SK-N-SH (cell line): ENCODE data around the gene SHTN1. TPM values are rescaled to one million over a fixed set of nuclear protein-coding genes. Genes with fewer than 3 reads are reported as not detected.

Experiments used
- CTCF ChIA-PET: fragments of 300-600, 350-600 bp; formaldehyde crosslinking; extraction: SDS; loops from one replicate; lab custom pipeline; 2021; lab: Yijun Ruan, JAX
- POLR2A ChIA-PET: fragments of 350-600 bp; sonication (Branson Sonifier 250); formaldehyde crosslinking; extraction: SDS; loops from one replicate; lab custom pipeline; 2020; ENCODE audit warnings: antibody characterized with exemption, inconsistent platforms; lab: Yijun Ruan, JAX
- DNase-seq: peaks from one replicate; pipeline ENCODE4 v3.0.0; 2012
- H2AFZ ChIP-seq: fragments of 200-600 bp; sonication (generic); 2 replicates; pipeline ENCODE4 v1.8.1; 2016; ENCODE audit warnings: antibody characterized with exemption, mild to moderate bottlenecking, low read depth
- H3F3A ChIP-seq: fragments of 200-600 bp; sonication (generic); replicated peaks from 2 replicates; pipeline ENCODE3; 2016; ENCODE audit warnings: antibody characterized with exemption, mild to moderate bottlenecking; ENCODE audit not compliant: insufficient read depth
- H3K27ac ChIP-seq, 2 experiments: fragments of 200-500 bp in 1 of 2; fragments of 200-600 bp in 1 of 2; sonication (Bioruptor generic) in 1 of 2; sonication (generic), shearing (Covaris generic) in 1 of 2; 2 replicates each; pipeline versions ENCODE4 v1.5.1 to v1.6.1; 2014 to 2016; ENCODE audit warnings: low read depth in 2 of 2, inconsistent platforms in 1 of 2, low read length in 1 of 2, mild to moderate bottlenecking in 1 of 2, mixed read lengths in 1 of 2
- H3K27me3 ChIP-seq: fragments of 200-600 bp; sonication (generic), shearing (Covaris generic); 2 replicates; pipeline ENCODE4 v1.6.1; 2016; ENCODE audit warnings: mixed run types; ENCODE audit not compliant: insufficient read depth
- H3K36me3 ChIP-seq, 2 experiments: fragments of 200-500 bp in 1 of 2; fragments of 200-600 bp in 1 of 2; sonication (Bioruptor generic) in 1 of 2; sonication (generic) in 1 of 2; replicated peaks in 1 of 2; 2 replicates each; pipeline versions ENCODE3 to v1.5.1; 2014 to 2016; ENCODE audit warnings: low read length in 1 of 2, mild to moderate bottlenecking in 1 of 2; ENCODE audit not compliant: insufficient read depth in 2 of 2, control insufficient read depth in 1 of 2
- H3K4me1 ChIP-seq, 2 experiments: fragments of 200-500 bp in 1 of 2; fragments of 200-600 bp in 1 of 2; sonication (Bioruptor generic) in 1 of 2; sonication (generic), shearing (Covaris generic) in 1 of 2; 2 replicates each; pipeline versions ENCODE4 v1.5.1 to v1.6.1; 2014 to 2016; ENCODE audit warnings: low read depth in 1 of 2, low read length in 1 of 2, mixed run types in 1 of 2; ENCODE audit not compliant: insufficient read depth in 2 of 2, control insufficient read depth in 1 of 2
- H3K4me2 ChIP-seq: fragments of 200-600 bp; sonication (generic), shearing (Covaris generic); 2 replicates; pipeline ENCODE4 v1.6.1; 2017; ENCODE audit warnings: mixed run types
- H3K4me3 ChIP-seq, 2 experiments: fragments of 200-500 bp in 1 of 2; fragments of 200-600 bp in 1 of 2; sonication (Bioruptor generic) in 1 of 2; sonication (generic), shearing (Covaris generic) in 1 of 2; 2 replicates each; pipeline versions ENCODE4 v1.5.1 to v1.8.1; 2014 to 2016; ENCODE audit warnings: low read depth in 2 of 2, inconsistent platforms in 1 of 2, low read length in 1 of 2, mild to moderate bottlenecking in 1 of 2, mixed read lengths in 1 of 2, moderate library complexity in 1 of 2
- H3K79me2 ChIP-seq: fragments of 200-600 bp; sonication (generic); 2 replicates; pipeline ENCODE4 v1.8.1; 2017; ENCODE audit warnings: mild to moderate bottlenecking; ENCODE audit not compliant: insufficient read depth
- H3K9ac ChIP-seq: fragments of 200-600 bp; sonication (generic); 2 replicates; pipeline ENCODE4 v1.6.1; 2017; ENCODE audit warnings: mixed run types
- H3K9me2 ChIP-seq: fragments of 200-600 bp; sonication (generic); 2 replicates; pipeline ENCODE4 v1.6.1; 2017; ENCODE audit warnings: mixed run types
- H3K9me3 ChIP-seq: fragments of 200-600 bp; sonication (generic); 2 replicates; pipeline ENCODE4 v1.6.1; 2017; ENCODE audit warnings: mixed run types, mild to moderate bottlenecking, moderate library complexity
- H4K20me1 ChIP-seq: fragments of 200-600 bp; sonication (generic); 2 replicates; pipeline ENCODE4 v1.6.1; 2017; ENCODE audit warnings: mild to moderate bottlenecking, mixed run types; ENCODE audit not compliant: insufficient read depth
- CHD2 ChIP-seq: fragments of 150-350 bp; IDR thresholded peaks from 2 replicates; pipeline ENCODE4 v1.6.1; 2018; ENCODE audit warnings: low read length; ENCODE audit not compliant: partially characterized antibody
- CTCF ChIP-seq: fragments of 200-600 bp; sonication (generic); IDR thresholded peaks from 2 replicates; pipeline ENCODE4 v1.6.1; 2017; ENCODE audit warnings: antibody characterized with exemption, mild to moderate bottlenecking, moderate library complexity
- EZH2phosphoT487 ChIP-seq: fragments of 200-600 bp; sonication (generic); IDR thresholded peaks from 2 replicates; pipeline ENCODE4 v1.6.1; 2017; ENCODE audit warnings: low read depth, mixed run types, mild to moderate bottlenecking, antibody characterized with exemption, moderate library complexity, borderline replicate concordance
- FOXJ3 ChIP-seq: sonication (generic); formaldehyde crosslinking; IDR thresholded peaks from 2 replicates; pipeline ENCODE4 v1.5.1; 2020; ENCODE audit warnings: mild to moderate bottlenecking, missing genetic modification reagents
- GABPA ChIP-seq: IDR thresholded peaks from 2 replicates; pipeline ENCODE4 v1.4.0; 2012; ENCODE audit warnings: low read depth, mild to moderate bottlenecking
- IRF3 ChIP-seq: fragments of 150-350 bp; IDR thresholded peaks from 2 replicates; pipeline ENCODE4 v1.6.1; 2016; ENCODE audit warnings: mild to moderate bottlenecking, low read depth, low read length
- JUND ChIP-seq: IDR thresholded peaks from 2 replicates; pipeline ENCODE4 v1.4.0; 2012
- MAX ChIP-seq: IDR thresholded peaks from 2 replicates; pipeline ENCODE4 v1.4.0; 2012; ENCODE audit warnings: low read depth
- MEF2A ChIP-seq: IDR thresholded peaks from 2 replicates; pipeline ENCODE4 v1.4.0; 2012; ENCODE audit warnings: low read depth, borderline replicate concordance
- NFIC ChIP-seq: IDR thresholded peaks from 2 replicates; pipeline ENCODE4 v1.4.0; 2012; ENCODE audit warnings: borderline replicate concordance
- NRF1 ChIP-seq: IDR thresholded peaks from 2 replicates; pipeline ENCODE4 v1.6.1; 2012; ENCODE audit warnings: low read depth, mild to moderate bottlenecking, low read length
- PBX3 ChIP-seq: IDR thresholded peaks from 2 replicates; pipeline ENCODE4; 2012
- RAD21 ChIP-seq: IDR thresholded peaks from 2 replicates; pipeline ENCODE4 v1.6.1; 2012; ENCODE audit warnings: mild to moderate bottlenecking, low read length
- RCOR1 ChIP-seq: fragments of 150-350 bp; IDR thresholded peaks from 2 replicates; pipeline ENCODE4 v1.6.1; 2017; ENCODE audit warnings: antibody characterized with exemption, low read length
- REST ChIP-seq: IDR thresholded peaks from 2 replicates; pipeline ENCODE4 v1.6.1; 2012; ENCODE audit warnings: mild to moderate bottlenecking, low read depth, low read length, moderate library complexity
- RXRA ChIP-seq: IDR thresholded peaks from 2 replicates; pipeline ENCODE4 v1.4.0; 2012; ENCODE audit warnings: low read depth, mild to moderate bottlenecking, borderline replicate concordance
- SMC3 ChIP-seq: IDR thresholded peaks from 2 replicates; pipeline ENCODE4 v1.6.1; 2012; ENCODE audit warnings: low read depth, low read length, improper control_type of control experiment
- TEAD4 ChIP-seq: IDR thresholded peaks from 2 replicates; pipeline ENCODE4 v1.4.0; 2012; ENCODE audit warnings: mild to moderate bottlenecking, borderline replicate concordance; ENCODE audit not compliant: insufficient read depth
- USF1 ChIP-seq: IDR thresholded peaks from 2 replicates; pipeline ENCODE4 v1.4.0; 2012; ENCODE audit warnings: low read depth, borderline replicate concordance
- ZBTB33 ChIP-seq: IDR thresholded peaks from 2 replicates; pipeline ENCODE4 v1.4.0; 2012; ENCODE audit warnings: low read depth, borderline replicate concordance
- polyA plus RNA-seq, 3 experiments: library from polyadenylated mRNA; depleted of rRNA; stranded (reverse); fragments of >200 nt; gene quantifications; 2 replicates each; pipeline ENCODE4 v1.2.3, GENCODE V29; 2012

SHTN1 gene
- polyA plus RNA-seq, 1 of the 3 experiments (the other 2 are of a cell fraction) = 5.2 TPM

- ChIA-PET POLR2A (no interaction called here), CTCF (interaction anchor here (1.1 kb wide), 1 partner anchor 74 kb away, joined by 3 read pairs; no protein-coding TSS in a partner anchor)
- H3K27ac ChIP-seq = no peak overlapping the region
- no peak overlapping the region for H2AFZ ChIP-seq
- H3K9me2 ChIP-seq = no peaks in the 10 kb centered on the region
- DNase-seq = no peak
- H3K4me1 ChIP-seq = peaks cover 7 to 9% of the 10 kb centered on the region in 2 experiments; a peak in 3 of 4 replicates
- H3K36me3 ChIP-seq = no peaks in the 10 kb centered on the region
- no peak overlapping the region for H3K9ac ChIP-seq
- no peaks in the 10 kb centered on the region for H3K9me3 ChIP-seq
- no peak overlapping the region for H3K4me3 ChIP-seq
- H3K79me2 ChIP-seq = peaks cover 46% of the 10 kb centered on the region
- peaks cover 11% of the 10 kb centered on the region; the same call in 1 of the 2 replicates for H4K20me1 ChIP-seq
- no peaks in the 10 kb centered on the region for H3K27me3 ChIP-seq
- peaks cover 7% of the 10 kb centered on the region for H3F3A ChIP-seq
- H3K4me2 ChIP-seq = no peak overlapping the region
- TF ChIP-seq TEAD4 (no peak), FOXJ3 (no peak), CTCF (no peak), RAD21 (no peak), MAX (no peak), NFIC (no peak), JUND (no peak), RXRA (no peak), EZH2phosphoT487 (no peak), USF1 (no peak), CHD2 (no peak), PBX3 (no peak), NRF1 (no peak), MEF2A (no peak), RCOR1 (no peak), REST (no peak), SMC3 (no peak), IRF3 (no peak), GABPA (no peak), ZBTB33 (no peak)
Observed at GRCh38 chr10:117002206-117002605, 2.8 kb downstream of the SHTN1 start.
